ENCODE results near the gene AHSG. TPM values are rescaled to one million over a fixed set of nuclear protein-coding genes. Genes with fewer than 3 reads are reported as not detected.
A peak's percentile ranks its signal among the peaks of the same experiment; 100 is the strongest.

AHSG gene
- total and polyA plus RNA-seq, 2 donors (not counting 1 experiment from before 2014, with no cell fraction given): not detected

GRCh38 chr3:186638259-186638658, 25.4 kb downstream of the AHSG start:
- Histone ChIP-seq H2AFZ (ENCODE audit: low read length) (no peak overlapping the region), H3K27me3 (ENCODE audit: control insufficient read depth, insufficient read depth, low read length) (peaks cover 3% of the 10 kb centered on the region), H3K36me3 (ENCODE audit: control insufficient read depth, insufficient read depth, low read length) (no peaks in the 10 kb centered on the region), H3K4me3 (replicated peaks in 1 of 4; ENCODE audit: control extremely low read depth in 1 of 4, insufficient read depth in 1 of 4, low read depth in 3 of 4, low read length in 4 of 4) (no peak overlapping the region), H3K79me2 (ENCODE audit: control insufficient read depth, insufficient read depth, low read length) (no peaks in the 10 kb centered on the region), H4K20me1 (ENCODE audit: control insufficient read depth, extremely low read depth, insufficient read depth, low read length) (no peaks in the 10 kb centered on the region), H3K9me3 (ENCODE audit: control insufficient read depth, insufficient read depth, low read depth, low read length) (no peaks in the 10 kb centered on the region), H3K9ac (ENCODE audit: insufficient read depth, low read length) (no peak overlapping the region), H3K27ac (ENCODE audit: insufficient read depth, low read length) (no peak overlapping the region), H3K4me2 (ENCODE audit: extremely low read depth, insufficient read depth, low read length) (no peak overlapping the region), H3K4me1 (ENCODE audit: control insufficient read depth, extremely low read depth, insufficient read depth, low read length) (no peaks in the 10 kb centered on the region)
- TF ChIP-seq EZH2 (IDR thresholded peaks at IDR 0.05; ENCODE audit: low read length, missing control alignments) (no peak), CTCF (conservative IDR thresholded peaks at IDR 0.05 in 1 of 2, IDR thresholded peaks at IDR 0.05 in 1 of 2; ENCODE audit: low read depth in 1 of 2, low read length in 2 of 2) (no peak)
- DNase-seq (ENCODE audit: low read depth in 2 of 2): no peak

GRCh38 chr3:186639778-186640472, 27.1 kb downstream of the AHSG start, which contains the start of gene FETUB:
Gene FETUB, plus strand, starts transcription at chr3:186640399. Its CDS starts 62 bp downstream, at chr3:186640461.
- peak in 1 of 2 donors; percentile 1 for DNase-seq (ENCODE audit: low read depth in 2 of 2)
- TF ChIP-seq CTCF (conservative IDR thresholded peaks at IDR 0.05 in 1 of 2, IDR thresholded peaks at IDR 0.05 in 1 of 2; ENCODE audit: low read depth in 1 of 2, low read length in 2 of 2): no peak
- TF ChIP-seq EZH2 (IDR thresholded peaks at IDR 0.05; ENCODE audit: low read length, missing control alignments): no peak
- no peaks in the 10 kb centered on the region for H3K9me3 ChIP-seq (ENCODE audit: control insufficient read depth, insufficient read depth, low read depth, low read length)
- H3K4me3 ChIP-seq (replicated peaks in 1 of 4; ENCODE audit: control extremely low read depth in 1 of 4, insufficient read depth in 1 of 4, low read depth in 3 of 4, low read length in 4 of 4): no peak within 1 kb of the TSS
- peaks cover 3% of the 10 kb centered on the region for H3K27me3 ChIP-seq (ENCODE audit: control insufficient read depth, insufficient read depth, low read length)
- H3K4me2 ChIP-seq (ENCODE audit: extremely low read depth, insufficient read depth, low read length): no peak within 1 kb of the TSS
- no peak within 1 kb of the TSS for H2AFZ ChIP-seq (ENCODE audit: low read length)
- H3K9ac ChIP-seq (ENCODE audit: insufficient read depth, low read length): no peak within 1 kb of the TSS
- H3K4me1 ChIP-seq (ENCODE audit: control insufficient read depth, extremely low read depth, insufficient read depth, low read length): no peaks in the 10 kb centered on the region
- no peaks in the 10 kb centered on the region for H3K79me2 ChIP-seq (ENCODE audit: control insufficient read depth, insufficient read depth, low read length)
- no peak within 1 kb of the TSS for H3K27ac ChIP-seq (ENCODE audit: insufficient read depth, low read length)
- no peaks in the 10 kb centered on the region for H3K36me3 ChIP-seq (ENCODE audit: control insufficient read depth, insufficient read depth, low read length)
- H4K20me1 ChIP-seq (ENCODE audit: control insufficient read depth, extremely low read depth, insufficient read depth, low read length): no peaks in the 10 kb centered on the region

- Histone ChIP-seq H3K4me1 (ENCODE audit: control insufficient read depth, extremely low read depth, insufficient read depth, low read length) (no peaks in the 10 kb centered on the region), H3K79me2 (ENCODE audit: control insufficient read depth, insufficient read depth, low read length) (no peaks in the 10 kb centered on the region), H2AFZ (ENCODE audit: low read length) (no peak overlapping the region), H3K36me3 (ENCODE audit: control insufficient read depth, insufficient read depth, low read length) (no peaks in the 10 kb centered on the region), H3K27me3 (ENCODE audit: control insufficient read depth, insufficient read depth, low read length) (peaks cover 3% of the 10 kb centered on the region), H3K27ac (ENCODE audit: insufficient read depth, low read length) (no peak overlapping the region), H4K20me1 (ENCODE audit: control insufficient read depth, extremely low read depth, insufficient read depth, low read length) (no peaks in the 10 kb centered on the region), H3K9me3 (ENCODE audit: control insufficient read depth, insufficient read depth, low read depth, low read length) (no peaks in the 10 kb centered on the region), H3K4me2 (ENCODE audit: extremely low read depth, insufficient read depth, low read length) (no peak overlapping the region), H3K4me3 (replicated peaks in 1 of 4; ENCODE audit: control extremely low read depth in 1 of 4, insufficient read depth in 1 of 4, low read depth in 3 of 4, low read length in 4 of 4) (no peak overlapping the region), H3K9ac (ENCODE audit: insufficient read depth, low read length) (no peak overlapping the region)
- peak in 1 of 2 donors; percentile 54 for DNase-seq (ENCODE audit: low read depth in 2 of 2)
- no peak for TF ChIP-seq CTCF (conservative IDR thresholded peaks at IDR 0.05 in 1 of 2, IDR thresholded peaks at IDR 0.05 in 1 of 2; ENCODE audit: low read depth in 1 of 2, low read length in 2 of 2)
- TF ChIP-seq EZH2 (IDR thresholded peaks at IDR 0.05; ENCODE audit: low read length, missing control alignments): no peak
Measured at GRCh38 chr3:186640473-186640818, 27.6 kb downstream of the AHSG start.

Measured in fibroblast of lung (primary cell).